Measurements from ENCODE around the gene TBC1D5. TPM values are rescaled to one million over a fixed set of nuclear protein-coding genes. Genes with fewer than 3 reads are reported as not detected.

Gene TBC1D5
- total and polyA plus RNA-seq, 2 donors (not counting 1 experiment from before 2014, with no cell fraction given): 22.6 to 111 TPM

- POLR2A ChIA-PET: no interaction called here
- no peak overlapping the region for H2AFZ ChIP-seq (ENCODE audit: insufficient read depth, low read depth, low read length, poor library complexity, severe bottlenecking)
- TF ChIP-seq EZH2 (IDR thresholded peaks at IDR 0.05; ENCODE audit: borderline replicate concordance, insufficient read depth, low read depth, low read length, poor library complexity, severe bottlenecking): no peak
- no peak for TF ChIP-seq CTCF (IDR thresholded peaks at IDR 0.05)
- no peak overlapping the region for H3K9ac ChIP-seq (ENCODE audit: low read length)
- no peaks in the 10 kb centered on the region for H3K9me3 ChIP-seq (ENCODE audit: control extremely low read depth in 1 of 3, control insufficient read depth in 2 of 3, insufficient read depth in 1 of 3, low read length in 2 of 3)
- Mint-ChIP-seq H3K9me3 (ENCODE audit: insufficient read depth) (no peaks in the 10 kb centered on the region), H3K4me1 (peaks cover 20% of the 10 kb centered on the region), H3K27me3 (no peaks in the 10 kb centered on the region), H3K4me3 (no peak overlapping the region), H3K27ac (no peak overlapping the region)
- no peak for ATAC-seq (ENCODE audit: low read depth)
- DNase-seq: no peak
- H3K4me2 ChIP-seq (replicated peaks; ENCODE audit: low read depth, low read length, poor library complexity, severe bottlenecking): no peak overlapping the region
- no peaks in the 10 kb centered on the region for H3K79me2 ChIP-seq (ENCODE audit: control insufficient read depth, insufficient read depth, low read length)
- no peaks in the 10 kb centered on the region for H3K27me3 ChIP-seq (replicated peaks in 1 of 4; ENCODE audit: control extremely low read depth in 1 of 4, control insufficient read depth in 3 of 4, insufficient read depth in 4 of 4, low read length in 3 of 4)
- intact Hi-C loops (cut with micrococcal nuclease): loop anchor here (5.0 to 10.0 kb wide), 2 partner anchors 198 to 965 kb away; partner anchors contain the start of gene OXNAD1
- no peak overlapping the region for H3K4me3 ChIP-seq (ENCODE audit: control extremely low read depth in 1 of 5, extremely low read depth in 1 of 5, insufficient read depth in 1 of 5, low read depth in 2 of 5, low read length in 4 of 5)
- H3K36me3 ChIP-seq (replicated peaks in 1 of 2; ENCODE audit: control extremely low read depth in 1 of 2, control insufficient read depth in 1 of 2, extremely low read depth in 1 of 2, insufficient read depth in 2 of 2, low read length in 1 of 2): peaks cover 4 to 9% of the 10 kb centered on the region in 2 experiments
- peaks cover 4 to 13% of the 10 kb centered on the region in 2 donors for H3K4me1 ChIP-seq (ENCODE audit: control insufficient read depth in 2 of 2, insufficient read depth in 2 of 2, low read length in 2 of 2)
- H4K20me1 ChIP-seq (ENCODE audit: control insufficient read depth, insufficient read depth, low read length, poor library complexity, severe bottlenecking): no peaks in the 10 kb centered on the region
- no peak overlapping the region for H3K27ac ChIP-seq (ENCODE audit: low read length in 2 of 2)
- CTCF ChIA-PET: interaction anchor here (0.7 to 7.1 kb wide), 19 partner anchors 12 to 964 kb away, joined by 3 to 139 read pairs (median 4); partner anchors contain the start of gene PLCL2
These were observed 510.0 kb downstream of the TBC1D5 start for GRCh38 chr3:17232442-17232841.

DNA sequence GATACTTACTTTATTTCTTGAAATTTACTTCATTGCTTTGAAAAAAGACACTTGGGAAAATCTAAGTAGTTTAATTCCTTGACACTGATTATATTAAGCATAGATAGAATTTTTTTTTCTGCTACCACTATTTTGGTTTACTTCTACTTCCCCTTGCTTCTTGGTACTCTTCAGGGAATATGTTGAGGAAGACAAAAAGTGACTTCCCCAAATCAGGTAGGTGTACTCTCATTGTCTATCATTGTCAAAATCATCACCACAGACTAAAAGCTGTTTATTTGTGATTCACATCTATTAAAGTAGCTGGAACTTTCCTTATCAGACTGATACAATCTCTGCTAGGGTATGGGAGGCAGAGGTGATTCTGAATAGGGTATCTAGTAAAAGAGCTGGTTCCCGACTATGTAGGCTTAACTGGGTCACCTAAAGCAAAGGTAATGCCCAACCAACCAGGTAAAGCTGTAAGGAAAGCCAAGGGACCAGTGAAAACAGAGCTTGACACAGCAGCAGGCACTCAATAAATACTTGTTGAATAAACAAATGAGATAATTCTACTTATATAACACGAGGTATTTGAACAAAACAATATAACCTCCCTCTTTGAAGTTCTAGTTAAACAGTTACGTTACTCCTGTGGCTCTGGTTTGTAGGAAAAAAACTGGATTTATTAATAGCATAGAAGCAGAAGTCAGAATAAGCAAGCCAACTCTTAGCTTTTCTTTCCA is 510.7 kb downstream of the TBC1D5 start:
- Mint-ChIP-seq H3K4me1 (peaks cover 20% of the 10 kb centered on the region), H3K27ac (no peak overlapping the region), H3K27me3 (no peaks in the 10 kb centered on the region), H3K9me3 (ENCODE audit: insufficient read depth) (no peaks in the 10 kb centered on the region), H3K4me3 (no peak overlapping the region)
- Histone ChIP-seq H3K36me3 (replicated peaks in 1 of 2; ENCODE audit: control extremely low read depth in 1 of 2, control insufficient read depth in 1 of 2, extremely low read depth in 1 of 2, insufficient read depth in 2 of 2, low read length in 1 of 2) (peaks cover 5% of the 10 kb centered on the region in 2 experiments), H3K27ac (ENCODE audit: low read length in 2 of 2) (no peak overlapping the region), H3K9me3 (ENCODE audit: control extremely low read depth in 1 of 3, control insufficient read depth in 2 of 3, insufficient read depth in 1 of 3, low read length in 2 of 3) (no peaks in the 10 kb centered on the region), H3K4me1 (ENCODE audit: control insufficient read depth in 2 of 2, insufficient read depth in 2 of 2, low read length in 2 of 2) (peaks cover 4 to 13% of the 10 kb centered on the region in 2 donors), H3K9ac (ENCODE audit: low read length) (no peak overlapping the region), H2AFZ (ENCODE audit: insufficient read depth, low read depth, low read length, poor library complexity, severe bottlenecking) (no peak overlapping the region), H3K27me3 (replicated peaks in 1 of 4; ENCODE audit: control extremely low read depth in 1 of 4, control insufficient read depth in 3 of 4, insufficient read depth in 4 of 4, low read length in 3 of 4) (no peaks in the 10 kb centered on the region), H3K4me3 (ENCODE audit: control extremely low read depth in 1 of 5, extremely low read depth in 1 of 5, insufficient read depth in 1 of 5, low read depth in 2 of 5, low read length in 4 of 5) (no peak overlapping the region), H3K79me2 (ENCODE audit: control insufficient read depth, insufficient read depth, low read length) (no peaks in the 10 kb centered on the region), H3K4me2 (replicated peaks; ENCODE audit: low read depth, low read length, poor library complexity, severe bottlenecking) (no peak overlapping the region), H4K20me1 (ENCODE audit: control insufficient read depth, insufficient read depth, low read length, poor library complexity, severe bottlenecking) (no peaks in the 10 kb centered on the region)
- ChIA-PET CTCF (interaction anchor here (0.7 to 7.1 kb wide), 17 partner anchors 11 to 964 kb away, joined by 3 to 139 read pairs (median 4); partner anchors contain the start of gene PLCL2), POLR2A (interaction anchor here (0.5 kb wide), 1 partner anchor 967 kb away, joined by 4 read pairs; the partner anchor contains the start of genes DPH3 and OXNAD1)
- DNase-seq: peak; percentile 28
- ATAC-seq (ENCODE audit: low read depth): peak; percentile 19
- 100% methylated on average over 1 of the region's 3 CpGs for WGBS (ENCODE audit: insufficient coverage)
- TF ChIP-seq EZH2 (IDR thresholded peaks at IDR 0.05; ENCODE audit: borderline replicate concordance, insufficient read depth, low read depth, low read length, poor library complexity, severe bottlenecking) (no peak), CTCF (IDR thresholded peaks at IDR 0.05) (no peak)
- intact Hi-C loops (cut with micrococcal nuclease): loop anchor here (5.0 to 10.0 kb wide), 2 partner anchors 197 to 964 kb away; partner anchors contain the start of gene OXNAD1

Measured in B cell (primary cell).